HEK293 (cell line): Measurements from ENCODE around the gene BCL11A.

ENCODE experiments used
- CTCF ChIA-PET: fragments of 350-600 bp; formaldehyde crosslinking; extraction: SDS; loops from one replicate; lab custom pipeline; 2021; ENCODE audit warnings: antibody characterized with exemption; lab: Yijun Ruan, JAX
- POLR2A ChIA-PET: fragments of 300-600 bp; formaldehyde crosslinking; extraction: SDS; loops from one replicate; lab custom pipeline; 2020; ENCODE audit warnings: antibody characterized with exemption, inconsistent platforms; lab: Yijun Ruan, JAX
- H3K27ac ChIP-seq: fragments of 200-500 bp; sonication (Bioruptor generic); 2 replicates; pipeline ENCODE4 v1.5.1; 2014; ENCODE audit warnings: low read depth, low read length, control low read depth, inconsistent platforms; ENCODE audit errors: extremely low read depth
- H3K36me3 ChIP-seq, 2 experiments: fragments of 200-500 bp in 1 of 2; sonication (Bioruptor generic) in 1 of 2; 1 replicate in 1 of 2; 2 replicates in 1 of 2; pipeline ENCODE4 v1.5.1; 2014 to 2017; ENCODE audit warnings: inconsistent platforms in 2 of 2, low read length in 2 of 2; ENCODE audit not compliant: control insufficient read depth in 2 of 2, insufficient read depth in 1 of 2
- H3K4me1 ChIP-seq: fragments of 200-500 bp; sonication (Bioruptor generic); 2 replicates; pipeline ENCODE4 v1.5.1; 2014; ENCODE audit warnings: mild to moderate bottlenecking, low read length, inconsistent platforms; ENCODE audit not compliant: control insufficient read depth, insufficient read depth
- H3K4me3 ChIP-seq: 2 replicates; pipeline ENCODE4 v1.5.1; 2011; ENCODE audit warnings: low read depth, mild to moderate bottlenecking, control low read depth, low read length, moderate library complexity
- H3K9me3 ChIP-seq: fragments of 200-500 bp; sonication (Bioruptor generic); 2 replicates; pipeline ENCODE4 v1.5.1; 2014; ENCODE audit warnings: low read depth, low read length, inconsistent platforms; ENCODE audit not compliant: control insufficient read depth, insufficient read depth
- KLF8 ChIP-seq: fragments of 450-650 bp; formaldehyde crosslinking; IDR thresholded peaks from 2 replicates; pipeline ENCODE4 v1.5.1; 2016; ENCODE audit warnings: missing biosample characterization, missing genetic modification characterization
- SALL2 ChIP-seq: fragments of 450-650 bp; formaldehyde crosslinking; IDR thresholded peaks from 2 replicates; pipeline ENCODE4 v1.5.0; 2017; ENCODE audit warnings: missing biosample characterization, mild to moderate bottlenecking, missing genetic modification characterization, borderline replicate concordance
- SCRT2 ChIP-seq: fragments of 450-650 bp; formaldehyde crosslinking; IDR thresholded peaks from 2 replicates; pipeline ENCODE4 v1.5.1; 2016; ENCODE audit warnings: missing biosample characterization, missing genetic modification characterization
- ZEB2 ChIP-seq: fragments of 450-650 bp; formaldehyde crosslinking; IDR thresholded peaks from 2 replicates; pipeline ENCODE4 v1.5.1; 2016; ENCODE audit warnings: missing biosample characterization, missing genetic modification characterization
- ZFP41 ChIP-seq: fragments of 450-650 bp; formaldehyde crosslinking; IDR thresholded peaks from 2 replicates; pipeline ENCODE4 v1.5.1; 2016; ENCODE audit warnings: missing biosample characterization, missing genetic modification characterization, borderline replicate concordance
- ZIC2 ChIP-seq: fragments of 450-650 bp; formaldehyde crosslinking; IDR thresholded peaks from 2 replicates; pipeline ENCODE4 v1.5.1; 2016; ENCODE audit warnings: missing biosample characterization, missing genetic modification characterization
- ZNF157 ChIP-seq: fragments of 450-650 bp; formaldehyde crosslinking; IDR thresholded peaks from 2 replicates; pipeline ENCODE4 v1.5.1; 2016; ENCODE audit warnings: missing biosample characterization, missing genetic modification characterization
- ZNF354C ChIP-seq: fragments of 450-650 bp; formaldehyde crosslinking; IDR thresholded peaks from 2 replicates; pipeline ENCODE4 v1.5.1; 2016; ENCODE audit warnings: missing biosample characterization, missing genetic modification characterization, low read depth, borderline replicate concordance
- ZNF394 ChIP-seq: fragments of 450-650 bp; formaldehyde crosslinking; IDR thresholded peaks from 2 replicates; pipeline ENCODE4 v1.5.1; 2016; ENCODE audit warnings: missing biosample characterization, missing genetic modification characterization, mild to moderate bottlenecking, moderate library complexity, borderline replicate concordance
- ZNF416 ChIP-seq: fragments of 450-650 bp; formaldehyde crosslinking; IDR thresholded peaks from 2 replicates; pipeline ENCODE4 v1.5.1; 2016; ENCODE audit warnings: missing biosample characterization, missing genetic modification characterization
- ZNF658 ChIP-seq: fragments of 450-650 bp; formaldehyde crosslinking; IDR thresholded peaks from 2 replicates; pipeline ENCODE4; 2016; ENCODE audit warnings: missing biosample characterization, missing genetic modification characterization
- ZNF677 ChIP-seq: fragments of 450-650 bp; IDR thresholded peaks from 2 replicates; pipeline ENCODE4 v1.5.0; 2018; ENCODE audit warnings: missing biosample characterization, mild to moderate bottlenecking, missing genetic modification characterization, moderate library complexity
- TF ChIP-seq, protein P1 (sequence below): fragments of 450-650 bp; formaldehyde crosslinking; optimal IDR thresholded peaks from 2 replicates; pipeline ENCODE3; 2016; ENCODE audit warnings: missing biosample characterization, mild to moderate bottlenecking, missing genetic modification characterization
- TF ChIP-seq, protein P2 (sequence below): fragments of 450-650 bp; formaldehyde crosslinking; IDR thresholded peaks from 2 replicates; pipeline ENCODE4 v1.5.1; 2017; ENCODE audit warnings: missing biosample characterization, missing genetic modification characterization
- TF ChIP-seq, protein P3 (sequence below): fragments of 450-650 bp; formaldehyde crosslinking; IDR thresholded peaks from 2 replicates; pipeline ENCODE4 v1.5.1; 2017; ENCODE audit warnings: missing biosample characterization, missing genetic modification characterization
- TF ChIP-seq, protein P4 (sequence below): fragments of 450-650 bp; IDR thresholded peaks from 2 replicates; pipeline ENCODE4 v1.5.1; 2018; ENCODE audit warnings: missing biosample characterization, missing genetic modification characterization
- TF ChIP-seq, protein P5 (sequence below): fragments of 450-650 bp; formaldehyde crosslinking; IDR thresholded peaks from 2 replicates; pipeline ENCODE4 v1.5.1; 2016; ENCODE audit warnings: missing biosample characterization, missing genetic modification characterization

The BCL11A gene

DNA sequence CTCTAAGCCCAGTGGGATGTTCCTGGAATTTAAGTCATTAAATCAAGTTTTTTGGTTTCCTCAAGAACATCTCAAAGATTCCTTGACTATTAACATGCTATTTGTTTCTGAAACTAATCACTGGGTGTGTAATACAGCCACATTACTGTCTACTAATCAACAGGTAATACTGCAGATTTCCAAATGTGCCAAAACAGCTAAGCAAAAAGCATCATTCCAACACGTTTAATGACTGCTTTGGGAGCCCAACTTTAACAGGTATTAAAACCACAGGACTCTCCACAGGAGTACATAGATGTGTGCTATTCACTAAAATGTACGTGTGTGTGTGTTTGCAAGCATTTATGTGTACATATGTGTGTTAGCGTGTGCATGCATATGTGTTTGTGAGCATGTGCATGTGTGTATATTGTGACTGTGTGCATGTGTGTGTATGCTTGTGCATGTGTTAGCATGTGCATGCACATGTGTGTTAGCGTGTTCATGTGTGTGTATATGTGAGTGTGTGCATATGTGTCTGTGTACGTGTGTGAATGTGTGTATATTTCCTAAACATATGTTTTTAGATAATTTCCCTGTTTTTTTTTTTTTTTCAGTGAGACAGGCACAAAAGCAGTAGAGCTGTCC lies 80.7 kb downstream of the BCL11A start (continued):
- TF ChIP-seq, protein P1, sequence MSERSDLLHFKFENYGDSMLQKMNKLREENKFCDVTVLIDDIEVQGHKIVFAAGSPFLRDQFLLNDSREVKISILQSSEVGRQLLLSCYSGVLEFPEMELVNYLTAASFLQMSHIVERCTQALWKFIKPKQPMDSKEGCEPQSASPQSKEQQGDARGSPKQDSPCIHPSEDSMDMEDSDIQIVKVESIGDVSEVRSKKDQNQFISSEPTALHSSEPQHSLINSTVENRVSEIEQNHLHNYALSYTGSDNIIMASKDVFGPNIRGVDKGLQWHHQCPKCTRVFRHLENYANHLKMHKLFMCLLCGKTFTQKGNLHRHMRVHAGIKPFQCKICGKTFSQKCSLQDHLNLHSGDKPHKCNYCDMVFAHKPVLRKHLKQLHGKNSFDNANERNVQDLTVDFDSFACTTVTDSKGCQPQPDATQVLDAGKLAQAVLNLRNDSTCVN (tag by site-specific recombination) = no peak
- TF ChIP-seq KLF8 (tag by site-specific recombination) = no peak
- TF ChIP-seq ZIC2 (tag by site-specific recombination) = no peak
- no peak for TF ChIP-seq ZNF416 (tag by site-specific recombination)
- no peak for TF ChIP-seq ZNF354C (tag by site-specific recombination)
- TF ChIP-seq SCRT2 = peak; percentile 89
- no peak for TF ChIP-seq ZFP41 (tag by site-specific recombination)
- TF ChIP-seq, protein P2, sequence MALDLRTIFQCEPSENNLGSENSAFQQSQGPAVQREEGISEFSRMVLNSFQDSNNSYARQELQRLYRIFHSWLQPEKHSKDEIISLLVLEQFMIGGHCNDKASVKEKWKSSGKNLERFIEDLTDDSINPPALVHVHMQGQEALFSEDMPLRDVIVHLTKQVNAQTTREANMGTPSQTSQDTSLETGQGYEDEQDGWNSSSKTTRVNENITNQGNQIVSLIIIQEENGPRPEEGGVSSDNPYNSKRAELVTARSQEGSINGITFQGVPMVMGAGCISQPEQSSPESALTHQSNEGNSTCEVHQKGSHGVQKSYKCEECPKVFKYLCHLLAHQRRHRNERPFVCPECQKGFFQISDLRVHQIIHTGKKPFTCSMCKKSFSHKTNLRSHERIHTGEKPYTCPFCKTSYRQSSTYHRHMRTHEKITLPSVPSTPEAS = peak; percentile 71; the same call in 1 of the 2 replicates
- no peak for TF ChIP-seq ZEB2 (tag by site-specific recombination)
- TF ChIP-seq, protein P3, sequence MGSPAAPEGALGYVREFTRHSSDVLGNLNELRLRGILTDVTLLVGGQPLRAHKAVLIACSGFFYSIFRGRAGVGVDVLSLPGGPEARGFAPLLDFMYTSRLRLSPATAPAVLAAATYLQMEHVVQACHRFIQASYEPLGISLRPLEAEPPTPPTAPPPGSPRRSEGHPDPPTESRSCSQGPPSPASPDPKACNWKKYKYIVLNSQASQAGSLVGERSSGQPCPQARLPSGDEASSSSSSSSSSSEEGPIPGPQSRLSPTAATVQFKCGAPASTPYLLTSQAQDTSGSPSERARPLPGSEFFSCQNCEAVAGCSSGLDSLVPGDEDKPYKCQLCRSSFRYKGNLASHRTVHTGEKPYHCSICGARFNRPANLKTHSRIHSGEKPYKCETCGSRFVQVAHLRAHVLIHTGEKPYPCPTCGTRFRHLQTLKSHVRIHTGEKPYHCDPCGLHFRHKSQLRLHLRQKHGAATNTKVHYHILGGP (tag by site-specific recombination) = no peak
- no peak for TF ChIP-seq SALL2 (tag by site-specific recombination)
- no peak for TF ChIP-seq ZNF394
- TF ChIP-seq, protein P4, sequence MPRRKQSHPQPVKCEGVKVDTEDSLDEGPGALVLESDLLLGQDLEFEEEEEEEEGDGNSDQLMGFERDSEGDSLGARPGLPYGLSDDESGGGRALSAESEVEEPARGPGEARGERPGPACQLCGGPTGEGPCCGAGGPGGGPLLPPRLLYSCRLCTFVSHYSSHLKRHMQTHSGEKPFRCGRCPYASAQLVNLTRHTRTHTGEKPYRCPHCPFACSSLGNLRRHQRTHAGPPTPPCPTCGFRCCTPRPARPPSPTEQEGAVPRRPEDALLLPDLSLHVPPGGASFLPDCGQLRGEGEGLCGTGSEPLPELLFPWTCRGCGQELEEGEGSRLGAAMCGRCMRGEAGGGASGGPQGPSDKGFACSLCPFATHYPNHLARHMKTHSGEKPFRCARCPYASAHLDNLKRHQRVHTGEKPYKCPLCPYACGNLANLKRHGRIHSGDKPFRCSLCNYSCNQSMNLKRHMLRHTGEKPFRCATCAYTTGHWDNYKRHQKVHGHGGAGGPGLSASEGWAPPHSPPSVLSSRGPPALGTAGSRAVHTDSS = no peak
- no peak for TF ChIP-seq ZNF157 (tag by site-specific recombination)
- no peak for TF ChIP-seq ZNF658 (tag by site-specific recombination)
- TF ChIP-seq, protein P5, sequence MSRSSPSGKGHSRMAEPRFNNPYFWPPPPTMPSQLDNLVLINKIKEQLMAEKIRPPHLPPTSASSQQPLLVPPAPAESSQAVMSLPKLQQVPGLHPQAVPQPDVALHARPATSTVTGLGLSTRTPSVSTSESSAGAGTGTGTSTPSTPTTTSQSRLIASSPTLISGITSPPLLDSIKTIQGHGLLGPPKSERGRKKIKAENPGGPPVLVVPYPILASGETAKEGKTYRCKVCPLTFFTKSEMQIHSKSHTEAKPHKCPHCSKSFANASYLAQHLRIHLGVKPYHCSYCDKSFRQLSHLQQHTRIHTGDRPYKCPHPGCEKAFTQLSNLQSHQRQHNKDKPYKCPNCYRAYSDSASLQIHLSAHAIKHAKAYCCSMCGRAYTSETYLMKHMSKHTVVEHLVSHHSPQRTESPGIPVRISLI (tag by site-specific recombination) = no peak

DNA sequence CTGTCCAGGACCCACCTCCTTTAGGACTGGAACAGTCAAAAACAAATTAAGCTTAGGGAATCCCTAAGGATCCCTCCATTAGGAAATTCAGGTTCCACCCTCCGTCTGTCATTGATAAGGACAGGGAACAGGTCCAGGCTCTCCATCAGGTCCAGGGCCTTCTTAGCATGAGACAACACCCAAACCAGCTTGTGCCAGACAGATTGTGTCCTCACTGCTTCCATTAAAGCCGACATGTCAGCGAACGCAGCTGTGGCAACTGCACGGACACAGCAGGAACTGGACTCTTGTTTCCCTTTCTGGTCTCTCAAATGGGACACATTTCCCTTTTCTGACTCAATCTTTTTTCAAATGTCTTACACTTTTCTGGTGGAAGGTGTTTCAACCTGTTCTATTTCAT lies 81.4 kb downstream of the BCL11A start:
- no peak overlapping the region; the same call in 1 of the 2 replicates for H3K27ac ChIP-seq
- peaks cover 3 to 6% of the 10 kb centered on the region in 2 experiments; a peak in 2 of 3 replicates for H3K36me3 ChIP-seq
- no peak for TF ChIP-seq ZNF677 (tag by site-specific recombination)
- ChIA-PET POLR2A (interaction anchor here (0.5 kb wide), 1 partner anchor 81 kb away, joined by 4 read pairs; no protein-coding TSS in a partner anchor), CTCF (interaction anchor here (0.6 kb wide), 1 partner anchor 151 kb away, joined by 3 read pairs; no protein-coding TSS in a partner anchor)
- peaks cover 57% of the 10 kb centered on the region for H3K4me1 ChIP-seq
- H3K9me3 ChIP-seq = no peaks in the 10 kb centered on the region
- no peak overlapping the region for H3K4me3 ChIP-seq
